ENCODE data around the gene BTAF1. TPM values are rescaled to one million over a fixed set of nuclear protein-coding genes. Genes with fewer than 3 reads are reported as not detected.

The BTAF1 gene
- total RNA-seq, 1 donor = 47.4 TPM

- H3K36me3 ChIP-seq (ENCODE audit: insufficient read depth, low read length) = no peaks in the 10 kb centered on the region
- peak overlapping the region; percentile 91 for H2AFZ ChIP-seq (ENCODE audit: low read length)
- peaks cover 6% of the 10 kb centered on the region for H3K4me1 ChIP-seq (ENCODE audit: insufficient read depth, low read length)
- no peaks in the 10 kb centered on the region for H3K27me3 ChIP-seq (ENCODE audit: insufficient read depth, low read length)
- peak; percentile 58 for DNase-seq (ENCODE audit: insufficient read length, low spot score, missing footprints)
- no peaks in the 10 kb centered on the region for H4K20me1 ChIP-seq (ENCODE audit: insufficient read depth, low read length)
- H3K27ac ChIP-seq (ENCODE audit: low read depth, low read length) = no peak overlapping the region
- no peaks in the 10 kb centered on the region for H3K79me2 ChIP-seq (ENCODE audit: insufficient read depth, low read length)
- TF ChIP-seq CTCF (IDR thresholded peaks at IDR 0.05; ENCODE audit: extremely low read depth, low read depth, low read length) = no peak
- H3K4me2 ChIP-seq (ENCODE audit: insufficient read depth, low read length) = peak overlapping the region; percentile 96
- H3K9me3 ChIP-seq (ENCODE audit: low read depth, low read length) = no peaks in the 10 kb centered on the region
- H3K4me3 ChIP-seq (ENCODE audit: insufficient read depth, low read length) = peak overlapping the region; percentile 84
These were observed 15.6 kb upstream of the BTAF1 start for GRCh38 chr10:91907914-91908336.

- H3K4me3 ChIP-seq (ENCODE audit: insufficient read depth, low read length) = peak overlapping the region; percentile 84
- H3K27ac ChIP-seq (ENCODE audit: low read depth, low read length) = no peak overlapping the region
- no peaks in the 10 kb centered on the region for H3K9me3 ChIP-seq (ENCODE audit: low read depth, low read length)
- peak; percentile 93 for DNase-seq (ENCODE audit: insufficient read length, low spot score, missing footprints)
- H4K20me1 ChIP-seq (ENCODE audit: insufficient read depth, low read length) = no peaks in the 10 kb centered on the region
- TF ChIP-seq CTCF (IDR thresholded peaks at IDR 0.05; ENCODE audit: extremely low read depth, low read depth, low read length) = peak; percentile 25
- peak overlapping the region; percentile 96 for H3K4me2 ChIP-seq (ENCODE audit: insufficient read depth, low read length)
- no peaks in the 10 kb centered on the region for H3K79me2 ChIP-seq (ENCODE audit: insufficient read depth, low read length)
- peak overlapping the region; percentile 91 for H2AFZ ChIP-seq (ENCODE audit: low read length)
- H3K27me3 ChIP-seq (ENCODE audit: insufficient read depth, low read length) = peaks cover under 1% of the 10 kb centered on the region
- H3K36me3 ChIP-seq (ENCODE audit: insufficient read depth, low read length) = no peaks in the 10 kb centered on the region
- peaks cover 6% of the 10 kb centered on the region for H3K4me1 ChIP-seq (ENCODE audit: insufficient read depth, low read length)
These were observed 15.0 kb upstream of the BTAF1 start for GRCh38 chr10:91908337-91909116.

GRCh38 chr10:91909117-91909677 lies 14.4 kb upstream of the BTAF1 start, which contains the start of gene FGFBP3:
TSS of gene FGFBP3 (minus strand) at chr10:91909486. CDS start at chr10:91908969, 517 bp downstream.
- no peaks in the 10 kb centered on the region for H3K9me3 ChIP-seq (ENCODE audit: low read depth, low read length)
- TF ChIP-seq CTCF (IDR thresholded peaks at IDR 0.05; ENCODE audit: extremely low read depth, low read depth, low read length) = no peak
- peak within 1 kb of the TSS; percentile 96 for H3K4me2 ChIP-seq (ENCODE audit: insufficient read depth, low read length)
- no peaks in the 10 kb centered on the region for H4K20me1 ChIP-seq (ENCODE audit: insufficient read depth, low read length)
- H3K4me3 ChIP-seq (ENCODE audit: insufficient read depth, low read length) = peak within 1 kb of the TSS; percentile 84
- H3K79me2 ChIP-seq (ENCODE audit: insufficient read depth, low read length) = no peaks in the 10 kb centered on the region
- no peak within 1 kb of the TSS for H3K27ac ChIP-seq (ENCODE audit: low read depth, low read length)
- peaks cover 6% of the 10 kb centered on the region for H3K4me1 ChIP-seq (ENCODE audit: insufficient read depth, low read length)
- H3K36me3 ChIP-seq (ENCODE audit: insufficient read depth, low read length) = no peaks in the 10 kb centered on the region
- peak; percentile 81 for DNase-seq (ENCODE audit: insufficient read length, low spot score, missing footprints)
- peaks cover 3% of the 10 kb centered on the region for H3K27me3 ChIP-seq (ENCODE audit: insufficient read depth, low read length)
- H2AFZ ChIP-seq (ENCODE audit: low read length) = peak within 1 kb of the TSS; percentile 91

GRCh38 chr10:91910467-91910866 lies 13.1 kb upstream of the BTAF1 start:
- H2AFZ ChIP-seq (ENCODE audit: low read length) = no peak overlapping the region
- peaks cover 6% of the 10 kb centered on the region for H3K4me1 ChIP-seq (ENCODE audit: insufficient read depth, low read length)
- no peak for DNase-seq (ENCODE audit: insufficient read length, low spot score, missing footprints)

More at GRCh38 chr10:91910467-91910866, 13.1 kb upstream of the BTAF1 start:
- Histone ChIP-seq H3K27me3 (ENCODE audit: insufficient read depth, low read length) (peaks cover 10% of the 10 kb centered on the region), H3K4me2 (ENCODE audit: insufficient read depth, low read length) (no peak overlapping the region), H3K27ac (ENCODE audit: low read depth, low read length) (no peak overlapping the region), H4K20me1 (ENCODE audit: insufficient read depth, low read length) (no peaks in the 10 kb centered on the region), H3K9me3 (ENCODE audit: low read depth, low read length) (no peaks in the 10 kb centered on the region), H3K4me3 (ENCODE audit: insufficient read depth, low read length) (no peak overlapping the region), H3K79me2 (ENCODE audit: insufficient read depth, low read length) (no peaks in the 10 kb centered on the region), H3K36me3 (ENCODE audit: insufficient read depth, low read length) (no peaks in the 10 kb centered on the region)
- no peak for TF ChIP-seq CTCF (IDR thresholded peaks at IDR 0.05; ENCODE audit: extremely low read depth, low read depth, low read length)

All from osteoblast (primary cell).